HT-29 (cell line): ENCODE results near the gene EFEMP1. TPM values are rescaled to one million over a fixed set of nuclear protein-coding genes. Genes with fewer than 3 reads are reported as not detected.
"Not testable (repeated sequence)": the region's sequence is repeated elsewhere in the genome, so short reads cannot be mapped to it uniquely, and the experiment has no call there.

Experiments
- DNase-seq: peaks from one replicate; pipeline ENCODE4 v3.0.0-alpha.2; 2015; ENCODE audit warnings: low spot score
- total RNA-seq: library from RNA; depleted of rRNA; stranded (reverse); fragments of >200 nt; shearing (Covaris generic); gene quantifications from 2 replicates; pipeline ENCODE4 v1.2.3, GENCODE V29; 2014

The EFEMP1 gene
- total RNA-seq, 1 experiment from 2014 or later = not detected

DNA sequence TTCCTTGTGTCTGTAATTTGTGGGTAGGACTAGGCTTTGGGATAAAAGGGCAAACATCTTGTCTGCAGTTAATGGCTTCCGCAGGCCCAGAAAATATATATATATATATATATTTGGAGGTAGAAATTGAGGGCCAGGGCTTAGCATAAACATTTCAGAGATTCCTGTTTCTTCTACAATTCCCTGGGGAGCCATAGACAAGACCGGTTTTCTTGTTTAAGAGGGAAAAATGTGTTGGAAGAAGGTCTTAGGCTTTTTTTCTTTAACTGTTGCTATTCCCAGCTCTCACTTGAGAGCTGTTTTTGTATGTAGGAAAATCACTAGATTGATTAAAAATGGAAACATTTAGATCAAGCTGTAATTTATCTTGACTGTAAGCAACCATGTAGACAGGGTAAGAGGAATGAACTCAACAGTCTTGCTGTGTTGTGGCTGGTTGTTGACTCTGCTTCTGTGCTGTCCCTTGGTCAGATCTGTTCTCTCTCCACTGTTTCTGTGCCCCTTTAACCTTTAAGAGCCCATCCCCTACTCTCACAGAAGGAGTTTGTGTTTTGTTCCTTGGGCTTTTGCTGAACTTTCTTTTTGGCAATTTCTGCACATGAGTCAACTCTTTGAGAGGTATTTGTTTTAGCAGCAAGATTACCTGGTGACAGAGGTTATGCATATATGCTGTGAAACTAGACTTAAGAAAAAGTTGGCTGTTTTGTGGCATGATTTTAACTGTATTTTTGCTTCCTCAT, 58.3 kb downstream of the EFEMP1 start:
- no peak for DNase-seq

DNA sequence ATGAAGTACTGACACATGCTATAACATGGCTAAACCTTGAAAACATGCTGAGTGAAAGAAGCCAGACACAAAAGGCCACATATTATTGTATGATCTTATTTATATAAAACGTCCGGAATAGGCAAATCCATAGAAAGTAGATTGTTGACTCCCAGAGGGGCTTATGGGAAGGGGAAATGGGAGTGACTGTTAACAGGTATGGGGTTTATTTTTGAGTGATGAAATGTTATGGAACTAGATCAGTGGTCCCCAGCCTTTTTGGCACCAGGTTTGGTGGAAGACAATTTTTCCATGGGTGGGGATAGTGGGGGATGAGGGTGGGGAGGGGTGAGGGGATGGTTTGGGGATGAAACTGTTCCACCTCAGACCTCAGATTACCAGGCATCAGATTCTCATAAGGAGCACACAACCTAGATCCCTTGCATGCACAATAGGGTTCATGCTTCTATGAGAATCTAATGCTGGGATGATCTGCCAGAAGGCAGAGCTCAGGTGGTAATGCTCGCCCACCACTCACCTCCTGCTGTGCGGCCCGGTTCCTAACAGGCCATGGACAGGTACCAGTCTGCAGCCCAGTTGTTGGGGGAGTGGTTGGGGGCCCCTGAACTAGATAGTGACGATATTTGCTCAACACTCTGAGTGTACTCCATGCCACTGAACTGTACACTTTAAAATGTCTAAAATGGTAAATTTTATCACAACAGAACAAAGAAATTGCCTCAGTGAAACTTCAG, 59.1 kb downstream of the EFEMP1 start:
- no peak for DNase-seq

DNA sequence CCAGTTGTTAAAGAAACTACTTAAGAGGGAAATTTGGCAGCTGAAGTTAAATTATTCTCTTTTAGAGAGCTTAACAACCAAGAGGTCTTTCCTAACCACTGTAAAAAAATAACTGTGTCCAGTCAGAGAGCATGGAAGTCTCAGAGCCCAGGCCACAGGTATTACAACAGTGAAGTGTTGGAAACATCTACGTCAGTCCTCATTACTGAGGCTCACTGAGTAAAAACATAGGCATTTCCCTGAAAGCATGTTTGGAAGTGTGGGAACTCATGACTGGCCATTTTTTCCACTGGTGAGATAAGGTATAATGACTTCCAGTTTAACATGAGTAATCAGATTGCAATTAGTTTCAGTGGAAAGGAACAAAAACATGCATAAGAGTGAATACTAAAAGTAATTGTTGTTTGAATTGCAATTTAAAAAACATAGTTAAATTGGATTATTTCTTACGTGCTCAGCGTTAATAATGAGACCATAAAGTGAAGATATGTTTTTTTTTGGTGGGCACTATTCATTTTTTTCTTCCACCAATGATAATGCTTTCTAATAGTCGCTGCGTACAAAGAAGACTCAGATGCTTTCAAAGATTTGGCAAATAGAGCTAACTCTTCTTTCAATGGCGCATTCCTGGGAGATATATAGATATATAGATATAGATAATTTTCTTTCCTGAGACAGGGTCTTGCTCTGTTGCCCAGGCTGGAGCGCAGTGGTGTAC, 60.8 kb downstream of the EFEMP1 start:
- no peak for DNase-seq

DNA sequence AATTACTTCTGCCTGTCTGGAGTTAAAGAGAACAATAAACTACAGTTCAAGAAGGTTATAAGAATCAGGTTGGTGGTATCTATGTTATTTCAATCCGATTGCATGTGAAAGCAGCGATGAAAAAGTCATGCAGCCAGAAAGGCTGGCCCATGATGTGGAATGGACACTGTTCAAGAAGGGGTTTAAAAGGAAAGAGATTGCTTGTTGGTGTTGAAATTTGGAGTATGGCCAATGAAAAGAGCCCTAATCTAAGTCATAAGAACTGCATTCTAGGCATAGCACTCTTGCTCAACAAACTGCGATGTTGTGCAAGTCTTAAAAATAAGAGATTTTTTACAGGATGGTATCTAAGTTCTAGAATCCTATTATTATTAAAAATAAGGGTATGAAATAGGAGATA, 61.3 kb downstream of the EFEMP1 start:
- DNase-seq = no peak

- DNase-seq = no peak
These were observed 61.8 kb downstream of the EFEMP1 start for GRCh38 chr2:55861733-55862132.

GRCh38 chr2:55860832-55861231, 62.8 kb downstream of the EFEMP1 start:
- DNase-seq = no peak

- DNase-seq = no peak
These were observed 63.7 kb downstream of the EFEMP1 start for GRCh38 chr2:55859875-55860274.

GRCh38 chr2:55857766-55858165, 65.8 kb downstream of the EFEMP1 start:
- DNase-seq = no peak

DNA sequence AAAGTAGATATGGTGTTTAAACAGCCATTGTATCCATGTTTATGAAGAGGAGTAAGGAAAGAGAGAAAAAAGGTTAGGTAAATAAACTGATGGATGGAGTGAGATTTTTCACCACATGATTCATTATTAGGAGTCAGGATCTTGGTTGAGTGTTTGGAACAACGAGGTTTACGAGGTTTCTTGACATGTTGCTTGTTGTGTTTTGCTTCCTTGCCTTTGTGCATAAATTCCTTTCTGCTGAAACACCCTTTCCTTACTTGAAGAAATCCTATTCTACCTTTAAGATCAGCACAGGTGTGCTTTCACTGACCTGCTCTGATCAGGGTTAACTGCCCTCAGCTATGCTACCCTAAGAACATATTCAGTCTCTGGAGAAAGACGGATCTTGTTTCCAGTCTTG, 66.6 kb downstream of the EFEMP1 start:
- DNase-seq = peak; percentile 31

DNA sequence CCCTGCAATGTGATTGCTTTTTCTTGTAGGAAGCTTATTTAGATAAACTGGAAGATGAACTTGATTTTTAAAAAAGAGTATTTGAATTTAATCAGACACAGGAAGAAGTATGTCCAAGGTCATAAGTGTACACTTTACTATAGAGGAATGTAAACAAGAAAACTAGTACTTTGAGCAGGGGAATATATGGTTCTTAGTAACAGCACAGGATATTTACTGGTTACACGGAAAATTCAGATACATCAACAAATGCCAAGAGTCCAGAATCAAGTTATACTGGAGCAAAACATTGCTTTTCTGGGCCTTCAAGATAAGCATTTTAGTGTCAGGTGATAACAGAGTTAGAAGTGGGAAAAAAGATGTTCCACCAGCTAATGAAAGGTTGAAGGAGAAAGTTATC, 75.5 kb downstream of the EFEMP1 start:
- DNase-seq = no peak

DNA sequence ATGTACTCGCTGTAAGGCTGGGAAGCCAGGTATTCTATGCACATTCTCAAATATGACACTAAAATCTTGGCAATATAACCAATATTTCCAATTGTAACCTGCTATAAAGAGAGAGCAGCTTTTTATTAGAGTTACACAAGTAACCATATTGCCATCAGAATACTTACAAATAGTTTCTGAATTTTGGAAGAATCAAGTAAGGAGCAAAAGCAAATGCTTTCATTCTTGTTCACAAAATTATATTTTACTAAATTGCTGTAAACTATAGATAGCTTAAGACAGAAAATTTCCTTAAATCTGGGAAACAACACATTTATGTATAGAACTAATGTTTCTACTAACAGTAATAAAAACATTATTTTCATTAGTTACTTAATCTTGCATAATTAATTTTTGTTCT, 77.2 kb downstream of the EFEMP1 start:
- DNase-seq = no peak

- no peak for DNase-seq
These were observed 78.6 kb downstream of the EFEMP1 start for GRCh38 chr2:55844986-55845385.

DNA sequence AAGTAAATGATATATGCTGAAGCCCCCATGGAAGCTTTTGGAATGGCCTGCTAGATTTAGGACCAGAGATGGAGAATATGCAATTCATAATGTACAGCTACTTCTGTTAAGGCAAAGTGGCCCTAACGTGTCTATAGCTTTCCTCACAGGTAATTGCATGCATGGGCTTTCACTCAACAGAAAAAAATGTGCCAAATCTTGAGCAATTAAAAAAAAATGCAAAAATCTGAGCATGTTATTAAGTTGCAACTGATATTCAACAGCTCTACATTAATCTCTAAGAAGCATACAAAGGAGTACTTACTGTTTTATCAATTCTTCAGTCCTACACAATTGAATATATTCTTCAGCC, 79.6 kb downstream of the EFEMP1 start:
- DNase-seq = no peak

DNA sequence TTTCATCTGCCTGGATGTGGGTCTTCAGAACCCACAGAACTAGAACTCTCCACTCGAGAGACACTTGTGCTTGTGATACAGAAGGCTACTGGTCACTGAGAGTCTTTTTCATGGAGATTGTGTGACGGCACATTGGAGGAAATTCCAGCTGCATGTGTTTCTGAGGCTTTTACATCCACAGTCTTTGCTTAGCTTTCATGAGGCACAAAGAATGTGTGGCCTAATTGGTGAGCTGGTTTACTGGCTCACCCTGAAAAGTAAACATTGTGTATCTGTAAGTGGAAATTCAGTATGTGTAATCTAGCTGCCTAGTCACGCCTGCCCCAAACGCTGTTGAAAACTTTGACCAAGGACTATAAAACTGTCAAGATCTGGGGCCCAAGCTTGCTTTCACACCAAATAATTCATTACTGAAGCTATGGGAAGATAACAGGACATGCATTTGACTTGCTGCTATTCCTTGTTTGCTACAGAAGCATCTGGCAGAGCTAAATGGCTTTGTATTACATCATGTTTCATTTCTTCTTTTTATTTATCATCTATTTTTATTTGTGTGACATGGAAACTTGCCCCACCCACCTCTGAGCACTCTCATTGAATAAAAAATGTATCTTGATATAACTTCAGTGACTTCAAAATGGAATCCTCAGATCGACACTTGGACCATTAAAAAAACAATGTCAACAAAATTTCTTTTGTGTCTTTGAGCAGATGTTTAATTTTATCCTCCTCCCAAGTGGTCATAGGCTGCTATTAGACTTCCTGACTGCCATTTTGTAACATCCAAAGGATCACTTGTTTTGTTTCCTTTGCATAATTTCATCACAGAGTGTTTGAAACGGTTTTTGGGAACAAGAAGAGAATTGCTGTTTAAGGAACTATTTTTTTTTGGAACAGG, 80.2 kb downstream of the EFEMP1 start:
- peak; percentile 85 for DNase-seq

- DNase-seq = no peak
These were observed 81.5 kb downstream of the EFEMP1 start for GRCh38 chr2:55842046-55842445.

DNA sequence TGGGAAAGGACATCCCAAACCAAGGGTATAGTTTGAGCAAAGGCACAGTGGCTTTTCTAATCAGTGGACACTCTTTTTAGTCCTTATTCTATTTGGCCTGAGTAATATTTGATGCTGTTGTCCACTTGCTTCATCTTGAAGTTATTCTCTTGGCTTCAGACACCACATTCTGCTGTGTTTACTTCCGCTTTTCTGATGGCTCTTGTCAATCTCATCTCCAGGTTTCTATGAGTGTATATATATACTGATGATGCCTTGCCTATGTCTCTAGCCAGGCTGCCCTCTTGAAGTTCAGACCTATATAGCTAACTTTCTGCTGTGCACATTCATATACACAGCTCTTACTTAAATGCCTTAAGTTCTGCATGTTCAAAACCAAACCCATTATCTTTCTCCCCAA, 83.1 kb downstream of the EFEMP1 start:
- DNase-seq = no peak

GRCh38 chr2:55839182-55839819, 84.3 kb downstream of the EFEMP1 start:
- DNase-seq = peak; percentile 70

GRCh38 chr2:55838653-55839052, 84.9 kb downstream of the EFEMP1 start:
- no peak for DNase-seq

GRCh38 chr2:55838117-55838516, 85.5 kb downstream of the EFEMP1 start:
- not testable (repeated sequence) for DNase-seq

DNA sequence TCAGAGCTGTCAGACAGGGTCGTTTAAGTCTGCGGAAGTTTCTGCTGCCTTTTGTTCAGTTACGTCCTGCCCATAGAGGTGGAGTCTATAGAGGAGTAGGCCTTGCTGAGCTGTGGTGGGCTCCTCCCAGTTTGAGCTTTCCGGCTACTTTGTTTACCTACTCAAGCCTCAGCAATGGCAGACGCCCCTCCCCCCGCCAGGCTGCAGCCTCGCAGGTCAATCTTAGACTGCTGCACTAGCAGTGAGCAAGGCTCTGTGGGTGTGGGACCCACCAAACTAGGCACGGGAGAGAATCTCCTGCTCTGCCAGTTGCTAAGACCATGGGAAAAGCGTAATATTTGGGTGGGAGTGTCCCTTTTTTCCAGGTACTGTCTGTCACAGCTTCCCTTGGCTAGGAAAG, 86.5 kb downstream of the EFEMP1 start:
- no peak for DNase-seq
